Measurements from ENCODE around the gene NFE2L2. TPM values are rescaled to one million over a fixed set of nuclear protein-coding genes. Genes with fewer than 3 reads are reported as not detected.

Gene NFE2L2
- total RNA-seq, 1 experiment from 2014 or later: 26.3 TPM

DNA sequence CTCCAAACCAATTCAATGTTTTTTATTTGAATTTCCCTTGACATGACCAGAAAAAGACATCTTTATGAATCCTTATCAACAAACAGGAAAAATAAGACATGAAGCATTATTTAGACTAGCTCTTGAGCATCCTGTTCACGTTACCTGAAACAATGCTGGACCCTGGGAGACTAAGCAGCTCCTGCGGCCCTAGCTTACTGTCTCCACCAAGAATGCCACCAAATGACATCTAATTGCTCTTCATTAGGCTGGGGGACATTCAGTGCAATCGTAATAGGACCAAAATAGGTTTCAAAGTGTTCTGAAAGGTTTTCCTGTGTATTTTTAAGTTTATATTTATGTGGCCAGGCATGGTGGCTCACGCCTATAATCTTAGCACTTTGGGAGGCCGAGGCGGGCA lies 25.5 kb downstream of the NFE2L2 start:
- CTCF ChIA-PET: interaction anchor here (1.2 to 2.0 kb wide), 2 partner anchors 16 to 74 kb away, joined by 5 to 10 read pairs; no protein-coding TSS in a partner anchor
- H3K4me1 Mint-ChIP-seq: peaks cover 41% of the 10 kb centered on the region

DNA sequence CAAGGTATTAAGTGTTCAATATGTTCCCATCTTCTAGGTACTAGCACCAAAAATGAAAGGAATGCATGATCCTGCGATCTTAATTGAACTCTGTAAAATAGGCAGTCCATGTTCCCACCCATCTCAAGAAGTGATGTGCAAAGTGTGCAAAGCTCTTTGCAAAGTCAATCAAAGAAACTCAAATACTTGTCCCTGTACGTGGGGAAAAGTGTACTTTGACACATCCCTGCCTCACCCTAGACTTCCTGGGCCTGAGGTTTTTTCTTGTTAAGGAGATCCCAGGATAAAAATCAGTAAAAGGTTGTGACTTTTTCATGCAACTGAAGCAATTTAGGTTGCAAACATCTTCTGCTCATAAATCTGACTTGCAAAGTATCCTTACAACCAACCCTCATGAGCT lies 26.6 kb downstream of the NFE2L2 start:
- ATAC-seq (no peak), DNase-seq (ENCODE audit: low spot score) (no peak)
- CTCF ChIA-PET: no interaction called here
- Mint-ChIP-seq H3K4me1 (peaks cover 35% of the 10 kb centered on the region), H3K27ac (no peak overlapping the region), H3K4me3 (no peak overlapping the region), H3K27me3 (ENCODE audit: low read depth) (no peaks in the 10 kb centered on the region), H3K9me3 (no peaks in the 10 kb centered on the region), H3K36me3 (peaks cover 4% of the 10 kb centered on the region; the same call in 1 of the 2 replicates)
- POLR2A ChIA-PET: no interaction called here
- no peak for TF ChIP-seq KAT7 (CRISPR knock-in tag; IDR thresholded peaks at IDR 0.05; ENCODE audit: borderline replicate concordance)
- no peak for TF ChIP-seq ZNF281 (CRISPR knock-in tag; IDR thresholded peaks at IDR 0.05)
- no peak for TF ChIP-seq GABPB1 (CRISPR knock-in tag; IDR thresholded peaks at IDR 0.05)
- no peak for TF ChIP-seq SMAD4 (CRISPR knock-in tag; IDR thresholded peaks at IDR 0.05)
- TF ChIP-seq ESRRA (CRISPR knock-in tag; IDR thresholded peaks at IDR 0.05; ENCODE audit: borderline replicate concordance): no peak
- no peak for TF ChIP-seq MXD4 (CRISPR knock-in tag; IDR thresholded peaks at IDR 0.05; ENCODE audit: borderline replicate concordance)
- TF ChIP-seq, protein P1, sequence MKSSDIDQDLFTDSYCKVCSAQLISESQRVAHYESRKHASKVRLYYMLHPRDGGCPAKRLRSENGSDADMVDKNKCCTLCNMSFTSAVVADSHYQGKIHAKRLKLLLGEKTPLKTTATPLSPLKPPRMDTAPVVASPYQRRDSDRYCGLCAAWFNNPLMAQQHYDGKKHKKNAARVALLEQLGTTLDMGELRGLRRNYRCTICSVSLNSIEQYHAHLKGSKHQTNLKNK (CRISPR knock-in tag; IDR thresholded peaks at IDR 0.05): no peak
- TF ChIP-seq TCF7 (CRISPR knock-in tag; IDR thresholded peaks at IDR 0.05; ENCODE audit: low read depth): no peak
- no peak for TF ChIP-seq CBFB (CRISPR knock-in tag; IDR thresholded peaks at IDR 0.05; ENCODE audit: low read depth)

More for the DNA sequence above, 25.5 kb downstream of the NFE2L2 start:
- POLR2A ChIA-PET: interaction anchor here (1.1 kb wide), 1 partner anchor 17 kb away, joined by 3 read pairs; no protein-coding TSS in a partner anchor
- TF ChIP-seq KAT7 (CRISPR knock-in tag; IDR thresholded peaks at IDR 0.05; ENCODE audit: borderline replicate concordance) (no peak), JUN (CRISPR knock-in tag; IDR thresholded peaks at IDR 0.05) (no peak), PREB (CRISPR knock-in tag; IDR thresholded peaks at IDR 0.05; ENCODE audit: borderline replicate concordance) (no peak), SP1 (CRISPR knock-in tag; conservative IDR thresholded peaks at IDR 0.05) (no peak), USF1 (CRISPR knock-in tag; IDR thresholded peaks at IDR 0.05) (no peak), SOX15 (CRISPR knock-in tag; IDR thresholded peaks at IDR 0.05) (no peak), ATF3 (CRISPR knock-in tag; conservative IDR thresholded peaks at IDR 0.05) (no peak), ETV6 (CRISPR knock-in tag; IDR thresholded peaks at IDR 0.05) (no peak), NR2C2 (CRISPR knock-in tag; IDR thresholded peaks at IDR 0.05) (no peak), CREB1 (CRISPR knock-in tag; IDR thresholded peaks at IDR 0.05) (no peak), CDX4 (CRISPR knock-in tag; IDR thresholded peaks at IDR 0.05; ENCODE audit: borderline replicate concordance) (no peak), FOXK1 (CRISPR knock-in tag; IDR thresholded peaks at IDR 0.05) (no peak), TEAD1 (CRISPR knock-in tag; IDR thresholded peaks at IDR 0.05) (no peak), ZNF423 (CRISPR knock-in tag; IDR thresholded peaks at IDR 0.05) (no peak), RELA (CRISPR knock-in tag; IDR thresholded peaks at IDR 0.05; ENCODE audit: borderline replicate concordance) (no peak), ZNF121 (CRISPR knock-in tag; IDR thresholded peaks at IDR 0.05) (no peak), E2F5 (CRISPR knock-in tag; IDR thresholded peaks at IDR 0.05) (no peak), JAZF1 (CRISPR knock-in tag; IDR thresholded peaks at IDR 0.05) (no peak)
- TF ChIP-seq, protein P2, sequence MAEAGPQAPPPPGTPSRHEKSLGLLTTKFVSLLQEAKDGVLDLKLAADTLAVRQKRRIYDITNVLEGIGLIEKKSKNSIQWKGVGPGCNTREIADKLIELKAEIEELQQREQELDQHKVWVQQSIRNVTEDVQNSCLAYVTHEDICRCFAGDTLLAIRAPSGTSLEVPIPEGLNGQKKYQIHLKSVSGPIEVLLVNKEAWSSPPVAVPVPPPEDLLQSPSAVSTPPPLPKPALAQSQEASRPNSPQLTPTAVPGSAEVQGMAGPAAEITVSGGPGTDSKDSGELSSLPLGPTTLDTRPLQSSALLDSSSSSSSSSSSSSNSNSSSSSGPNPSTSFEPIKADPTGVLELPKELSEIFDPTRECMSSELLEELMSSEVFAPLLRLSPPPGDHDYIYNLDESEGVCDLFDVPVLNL (CRISPR knock-in tag; IDR thresholded peaks at IDR 0.05; ENCODE audit: borderline replicate concordance, low read depth): no peak
- TF ChIP-seq, protein P3, sequence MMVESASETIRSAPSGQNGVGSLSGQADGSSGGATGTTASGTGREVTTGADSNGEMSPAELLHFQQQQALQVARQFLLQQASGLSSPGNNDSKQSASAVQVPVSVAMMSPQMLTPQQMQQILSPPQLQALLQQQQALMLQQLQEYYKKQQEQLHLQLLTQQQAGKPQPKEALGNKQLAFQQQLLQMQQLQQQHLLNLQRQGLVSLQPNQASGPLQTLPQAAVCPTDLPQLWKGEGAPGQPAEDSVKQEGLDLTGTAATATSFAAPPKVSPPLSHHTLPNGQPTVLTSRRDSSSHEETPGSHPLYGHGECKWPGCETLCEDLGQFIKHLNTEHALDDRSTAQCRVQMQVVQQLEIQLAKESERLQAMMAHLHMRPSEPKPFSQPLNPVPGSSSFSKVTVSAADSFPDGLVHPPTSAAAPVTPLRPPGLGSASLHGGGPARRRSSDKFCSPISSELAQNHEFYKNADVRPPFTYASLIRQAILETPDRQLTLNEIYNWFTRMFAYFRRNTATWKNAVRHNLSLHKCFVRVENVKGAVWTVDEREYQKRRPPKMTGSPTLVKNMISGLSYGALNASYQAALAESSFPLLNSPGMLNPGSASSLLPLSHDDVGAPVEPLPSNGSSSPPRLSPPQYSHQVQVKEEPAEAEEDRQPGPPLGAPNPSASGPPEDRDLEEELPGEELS (CRISPR knock-in tag; IDR thresholded peaks at IDR 0.05): no peak
- Mint-ChIP-seq H3K27ac (no peak overlapping the region; the same call in 1 of the 2 replicates), H3K27me3 (ENCODE audit: low read depth) (no peaks in the 10 kb centered on the region), H3K36me3 (no peaks in the 10 kb centered on the region), H3K4me3 (no peak overlapping the region), H3K9me3 (no peaks in the 10 kb centered on the region)
- no peak for ATAC-seq
- DNase-seq (ENCODE audit: low spot score): no peak
